Measurements from ENCODE around the gene RAB34. TPM values are rescaled to one million over a fixed set of nuclear protein-coding genes. Genes with fewer than 3 reads are reported as not detected.

RAB34 gene
- total and polyA plus RNA-seq, 2 donors (not counting 3 experiments of a cell fraction or from before 2014, with no cell fraction given), result 62.3 to 113 TPM

GRCh38 chr17:28748852-28749515, 31.3 kb upstream of the RAB34 start:
- H2AFZ ChIP-seq (ENCODE audit: low read depth, low read length), result no peak overlapping the region
- FAIRE-seq (peak; percentile 15), DNase-seq (ENCODE audit: low read depth, low spot score) (no peak)
- no peak overlapping the region for H3K27ac ChIP-seq (ENCODE audit: insufficient read depth, low read depth, low read length)
- H4K20me1 ChIP-seq (replicated peaks; ENCODE audit: control insufficient read depth, extremely low read depth, insufficient read depth, low read length), result no peaks in the 10 kb centered on the region
- no TSS peak for BruUV-seq (replicated peaks)
- peaks cover 23% of the 10 kb centered on the region for H3K4me1 ChIP-seq (ENCODE audit: control insufficient read depth, extremely low read depth, insufficient read depth, low read length)
- no peaks in the 10 kb centered on the region for H3K27me3 ChIP-seq (ENCODE audit: control insufficient read depth in 2 of 2, insufficient read depth in 2 of 2, low read length in 2 of 2)
- peaks cover 4 to 20% of the 10 kb centered on the region in 2 experiments for H3K36me3 ChIP-seq (ENCODE audit: control insufficient read depth in 2 of 2, extremely low read depth in 1 of 2, insufficient read depth in 2 of 2, low read length in 2 of 2)
- no peak overlapping the region for H3K9ac ChIP-seq (replicated peaks; ENCODE audit: extremely low read depth, insufficient read depth, low read length)
- no peak for TF ChIP-seq EZH2 (IDR thresholded peaks at IDR 0.05; ENCODE audit: borderline replicate concordance, low read depth, low read length, severe bottlenecking)
- no peak for TF ChIP-seq CTCF (IDR thresholded peaks at IDR 0.05; ENCODE audit: extremely low read depth in 1 of 2, insufficient read depth in 1 of 2, low read depth in 1 of 2, low read length in 2 of 2)
- no peak for TF ChIP-seq MAX (IDR thresholded peaks at IDR 0.05; ENCODE audit: insufficient read depth, insufficient read length)
- no peak for TF ChIP-seq JUN (IDR thresholded peaks at IDR 0.05; ENCODE audit: borderline replicate concordance, insufficient read depth, insufficient read length, low read depth)
- TF ChIP-seq GATA2 (IDR thresholded peaks at IDR 0.05; ENCODE audit: insufficient read depth, insufficient read length, low read depth, low read length), result no peak
- TF ChIP-seq FOS (IDR thresholded peaks at IDR 0.05; ENCODE audit: borderline replicate concordance, insufficient read depth, low read length), result no peak
- no peak for TF ChIP-seq MYC (IDR thresholded peaks at IDR 0.05; ENCODE audit: low read depth, low read length)
- TF ChIP-seq POLR2AphosphoS5 (IDR thresholded peaks at IDR 0.05; ENCODE audit: insufficient read depth, low read depth, low read length), result no peak
- no peak for TF ChIP-seq POLR2A (IDR thresholded peaks at IDR 0.05; ENCODE audit: low read depth, low read length)
- intact Hi-C loops (cut with micrococcal nuclease) (no loop called here), dilution Hi-C loops (cut with MboI; ENCODE audit: extremely low pct_ligation_motif_present, low sequenced_read_pairs) (no loop called here)
- ChIA-PET CTCF (interaction anchor here (1.0 to 16.6 kb wide), 7 partner anchors 12 to 167 kb away, joined by 3 to 602 read pairs (median 10); partner anchors contain the start of genes NEK8, RPL23A and TLCD1), POLR2A (interaction anchor here (6.3 kb wide), 1 partner anchor 22 kb away, joined by 45 read pairs; the partner anchor contains the start of genes NEK8 and TLCD1)
- H3K79me2 ChIP-seq (ENCODE audit: control insufficient read depth, insufficient read depth, low read length), result peaks cover 30% of the 10 kb centered on the region
- no peaks in the 10 kb centered on the region for H3K9me1 ChIP-seq (replicated peaks; ENCODE audit: control insufficient read depth, extremely low read depth, insufficient read depth, low read length)
- H3K4me3 ChIP-seq (replicated peaks in 1 of 3; ENCODE audit: insufficient read depth in 1 of 3, low read depth in 1 of 3, low read length in 3 of 3), result no peak overlapping the region
- no peak overlapping the region for H3K4me2 ChIP-seq (ENCODE audit: insufficient read depth, low read length)
- H3K9me3 ChIP-seq (replicated peaks; ENCODE audit: control insufficient read depth, insufficient read depth, low read length), result no peaks in the 10 kb centered on the region

All from endothelial cell of umbilical vein (primary cell).